SK-N-MC (cell line): ENCODE data around the gene TACR2.

ENCODE experiments used
- EZH2 ChIP-seq: fragments of 200-600 bp; sonication (generic); IDR thresholded peaks from one replicate; pipeline ENCODE4 v1.6.1; 2017; ENCODE audit warnings: antibody characterized with exemption
- POLR2AphosphoS5 ChIP-seq: IDR thresholded peaks from 2 replicates; pipeline ENCODE4 v1.6.1; 2012; ENCODE audit warnings: mild to moderate bottlenecking, low read depth, low read length, borderline replicate concordance

- TF ChIP-seq POLR2AphosphoS5: no peak
- no peak for TF ChIP-seq EZH2
These were observed 5.0 kb upstream of the TACR2 start for GRCh38 chr10:69421611-69422308.
